ENCODE measurements around the gene SBF2.
"Not testable (repeated sequence)": the region's sequence is repeated elsewhere in the genome, so short reads cannot be mapped to it uniquely, and the experiment has no call there.

Gene SBF2

DNA sequence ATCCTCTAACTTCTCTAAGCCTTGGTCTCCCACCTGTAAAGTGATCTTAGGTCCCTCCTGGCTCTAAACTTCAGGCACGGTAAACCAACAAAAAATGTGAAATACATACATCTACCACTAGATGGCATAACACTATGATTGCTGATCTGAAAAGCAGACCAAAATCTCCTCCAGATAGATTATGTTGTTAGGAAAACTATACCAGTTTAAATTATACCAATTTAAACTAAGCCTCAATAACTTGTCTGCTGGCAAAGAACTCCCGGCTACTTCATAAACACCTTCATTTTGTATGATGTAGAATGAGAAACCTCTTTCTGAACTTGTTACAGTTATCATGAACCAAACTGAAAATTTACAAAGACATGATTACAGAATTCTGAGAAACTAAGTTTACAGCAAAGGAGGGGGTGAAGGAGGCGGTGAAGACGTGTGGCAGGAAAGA, 85.9 kb downstream of the SBF2 start:
- in situ Hi-C loops (cut with HindIII; ENCODE audit: low sequenced_read_pairs), result no loop called here

DNA sequence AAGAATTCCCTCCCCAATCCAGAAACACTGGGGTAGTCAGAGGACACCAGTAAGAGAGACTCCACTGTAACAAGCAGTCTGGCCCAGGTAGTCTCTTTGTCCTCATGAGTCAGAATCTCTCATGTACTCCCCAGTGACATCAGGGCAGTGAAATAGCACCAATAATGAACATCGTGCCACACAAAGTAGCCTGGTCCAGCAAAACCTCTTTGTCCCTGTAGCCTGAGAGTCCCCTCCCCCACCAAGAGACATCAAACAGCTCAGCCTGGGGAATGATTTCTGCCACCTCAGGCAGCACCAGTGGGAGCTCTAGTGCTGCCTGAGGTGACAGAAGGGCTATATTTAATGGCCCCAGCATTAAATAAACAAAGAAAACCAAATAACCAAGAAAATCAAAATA, 88.1 kb downstream of the SBF2 start:
- in situ Hi-C loops (cut with HindIII; ENCODE audit: low sequenced_read_pairs), result no loop called here

DNA sequence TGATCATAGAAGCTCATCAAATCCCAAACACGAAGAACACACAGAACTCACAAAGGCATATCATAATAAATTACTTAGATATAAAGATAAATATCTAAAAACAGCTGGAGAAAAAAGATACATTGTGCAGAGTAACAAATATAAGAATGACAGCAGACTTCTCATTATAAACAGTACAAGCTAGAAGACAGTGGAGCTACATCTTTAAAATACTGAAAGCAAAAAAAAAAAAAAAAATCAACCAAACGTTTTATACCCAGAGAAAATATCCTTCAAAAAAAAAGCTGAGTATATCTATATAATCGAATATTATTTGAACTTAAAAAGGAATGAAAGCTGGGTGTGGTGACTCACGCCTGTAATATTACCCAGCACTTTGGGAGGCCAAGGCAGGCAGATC, 90.0 kb downstream of the SBF2 start:
- in situ Hi-C loops (cut with HindIII; ENCODE audit: low sequenced_read_pairs), result no loop called here

DNA sequence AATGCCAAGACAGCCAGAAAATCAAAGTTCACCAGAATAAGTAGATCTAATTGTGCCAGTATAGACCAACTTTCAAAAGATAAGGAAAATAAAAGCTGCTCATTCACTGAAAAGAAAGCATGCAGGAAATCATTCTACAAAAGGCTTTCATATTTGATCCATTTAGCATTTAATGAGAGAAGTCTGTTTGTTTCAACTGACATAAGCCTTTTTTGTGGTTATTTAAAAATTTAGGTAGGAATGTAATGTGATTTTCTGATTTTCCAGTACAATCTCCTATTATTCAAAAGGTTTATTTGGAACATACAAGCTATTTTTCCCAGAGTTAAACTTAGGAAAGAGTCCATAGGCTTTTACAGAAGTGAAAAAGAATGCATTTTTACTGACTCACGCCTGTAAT, 92.7 kb downstream of the SBF2 start:
- in situ Hi-C loops (cut with HindIII; ENCODE audit: low sequenced_read_pairs), result no loop called here

DNA sequence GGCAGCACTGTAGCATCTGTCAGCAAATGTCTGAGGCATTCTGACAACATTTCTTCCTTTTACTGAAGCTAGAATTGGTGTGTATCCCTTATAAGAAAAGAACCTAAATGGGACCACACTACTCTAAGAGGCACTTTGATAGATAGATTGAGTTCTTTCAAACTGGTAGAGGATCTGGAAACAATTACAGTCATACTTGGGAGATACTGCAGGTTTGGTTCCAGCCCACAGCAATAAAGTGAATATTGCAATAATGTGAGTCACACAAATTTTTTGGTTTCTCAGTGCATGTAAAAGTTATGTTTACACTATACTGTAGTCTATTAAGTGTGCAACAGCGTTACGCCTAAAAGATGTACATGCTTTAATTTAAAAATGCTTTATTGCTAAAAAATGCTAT, 96.9 kb downstream of the SBF2 start:
- in situ Hi-C loops (cut with HindIII; ENCODE audit: low sequenced_read_pairs), result loop anchor here (25.0 kb wide), 1 partner anchor 515 kb away; no protein-coding TSS in a partner anchor

DNA sequence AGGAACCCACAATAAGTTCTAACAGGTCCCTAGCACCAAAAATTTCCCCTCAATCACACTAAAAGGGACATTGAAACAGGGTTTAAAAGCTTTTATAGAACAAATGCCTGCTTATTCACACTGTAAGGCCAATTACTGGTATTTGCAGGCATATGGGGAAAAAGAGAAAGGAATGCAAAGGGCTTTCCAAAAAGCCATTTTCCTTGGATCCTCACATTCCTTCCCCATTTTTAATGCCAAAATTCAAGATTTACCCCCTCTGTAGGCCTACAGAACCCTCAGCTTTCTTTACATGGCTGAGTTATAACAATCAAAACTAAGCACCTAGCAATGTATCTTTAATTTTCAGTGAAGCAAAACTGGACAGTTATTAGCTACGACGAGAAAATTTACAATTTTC, 102.0 kb downstream of the SBF2 start:
- in situ Hi-C loops (cut with HindIII; ENCODE audit: low sequenced_read_pairs), result loop anchor here (25.0 kb wide), 1 partner anchor 520 kb away; no protein-coding TSS in a partner anchor

DNA sequence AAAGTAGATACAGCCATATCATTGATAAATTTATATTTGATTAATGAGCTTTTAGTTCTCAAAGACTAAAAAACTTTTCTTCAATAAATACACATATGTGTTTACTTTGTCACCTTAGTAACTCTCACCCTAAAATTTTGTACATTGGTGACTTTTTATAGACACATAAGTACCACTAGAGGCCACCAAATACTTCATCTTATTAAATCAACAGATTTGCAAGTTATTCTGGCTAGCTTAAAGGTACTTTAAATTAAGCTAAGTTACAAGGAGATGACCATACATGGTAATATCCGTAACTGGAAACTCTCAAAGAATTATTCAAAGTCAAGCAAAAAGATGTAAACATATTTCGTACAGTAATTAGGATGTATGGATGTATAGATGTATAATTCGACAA, 112.2 kb downstream of the SBF2 start:
- in situ Hi-C loops (cut with HindIII; ENCODE audit: low sequenced_read_pairs), result loop anchor here (25.0 kb wide), 1 partner anchor 530 kb away; no protein-coding TSS in a partner anchor

DNA sequence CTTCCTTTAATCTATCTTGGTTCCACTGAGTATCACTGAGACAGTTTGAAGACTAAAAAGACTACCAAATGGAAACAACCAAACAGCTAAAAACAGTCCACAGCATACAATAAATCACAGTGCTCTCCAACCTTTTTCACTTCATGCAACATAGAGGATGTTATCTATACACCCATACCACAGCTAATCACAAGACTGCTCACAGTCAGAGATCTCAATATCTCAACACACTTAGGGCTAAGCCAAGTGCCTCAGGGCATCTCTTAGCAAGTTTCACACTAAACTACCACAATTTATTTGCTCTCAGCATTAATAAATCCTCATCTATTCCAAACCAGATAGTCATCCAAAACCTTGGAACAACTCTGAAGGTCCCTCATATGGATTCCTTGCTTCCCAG, 129.4 kb downstream of the SBF2 start:
- in situ Hi-C loops (cut with HindIII; ENCODE audit: low sequenced_read_pairs), result no loop called here

DNA sequence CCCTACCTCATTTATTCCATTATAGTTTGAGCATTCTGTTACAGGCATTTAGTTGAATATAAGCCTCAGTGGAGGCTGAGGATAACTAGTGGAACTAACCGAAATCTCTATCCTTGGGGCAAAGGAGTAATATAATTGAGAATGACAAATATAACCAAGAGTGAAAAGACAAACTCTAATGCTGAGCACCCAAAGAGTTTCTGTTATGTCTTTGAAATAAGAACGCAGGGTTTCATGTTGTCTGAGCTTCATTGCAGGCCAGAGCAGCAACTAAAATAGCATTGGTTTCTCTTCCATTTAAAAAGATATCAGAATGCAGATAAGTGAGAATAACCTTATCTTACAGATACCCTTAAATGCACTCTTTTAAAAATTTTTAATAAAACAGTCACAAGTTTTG, 131.8 kb downstream of the SBF2 start:
- in situ Hi-C loops (cut with HindIII; ENCODE audit: low sequenced_read_pairs), result no loop called here

DNA sequence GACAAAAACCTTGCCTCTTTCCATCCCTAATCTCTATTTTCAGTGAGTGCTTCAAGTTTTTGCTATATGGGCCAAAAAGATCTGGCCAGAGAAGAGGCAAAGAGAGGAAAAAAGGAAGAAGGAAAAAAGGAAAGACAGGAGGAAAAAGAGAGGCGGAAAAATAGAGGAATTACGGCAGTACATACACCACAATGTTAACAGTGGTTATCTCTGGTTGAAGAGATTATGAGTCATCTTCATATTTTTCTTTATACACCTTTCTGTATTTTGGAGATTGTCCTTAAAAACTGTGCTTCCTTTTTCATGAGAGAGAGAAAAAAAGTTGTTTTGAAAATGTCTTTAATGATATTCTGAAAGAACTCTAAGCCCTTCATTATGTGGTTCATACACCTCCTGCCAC, 133.7 kb downstream of the SBF2 start:
- in situ Hi-C loops (cut with HindIII; ENCODE audit: low sequenced_read_pairs), result no loop called here

DNA sequence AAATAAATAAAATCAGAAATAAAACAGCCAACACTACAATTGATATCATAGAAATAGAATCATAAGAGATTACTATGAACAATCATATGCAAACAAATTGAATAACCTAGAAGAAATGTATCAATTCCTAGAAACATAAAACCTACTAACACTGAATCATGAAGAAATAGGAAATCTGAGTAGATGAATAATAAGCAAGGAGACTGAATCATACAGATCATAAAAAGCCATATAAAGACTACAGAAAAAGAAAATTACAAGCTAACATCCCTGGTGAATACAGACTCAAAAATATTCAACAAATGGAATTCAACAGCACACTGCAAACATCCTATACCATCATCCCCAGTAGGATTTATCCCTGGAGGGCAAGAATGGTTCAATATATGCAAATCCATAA, 135.6 kb downstream of the SBF2 start:
- in situ Hi-C loops (cut with HindIII; ENCODE audit: low sequenced_read_pairs), result no loop called here

DNA sequence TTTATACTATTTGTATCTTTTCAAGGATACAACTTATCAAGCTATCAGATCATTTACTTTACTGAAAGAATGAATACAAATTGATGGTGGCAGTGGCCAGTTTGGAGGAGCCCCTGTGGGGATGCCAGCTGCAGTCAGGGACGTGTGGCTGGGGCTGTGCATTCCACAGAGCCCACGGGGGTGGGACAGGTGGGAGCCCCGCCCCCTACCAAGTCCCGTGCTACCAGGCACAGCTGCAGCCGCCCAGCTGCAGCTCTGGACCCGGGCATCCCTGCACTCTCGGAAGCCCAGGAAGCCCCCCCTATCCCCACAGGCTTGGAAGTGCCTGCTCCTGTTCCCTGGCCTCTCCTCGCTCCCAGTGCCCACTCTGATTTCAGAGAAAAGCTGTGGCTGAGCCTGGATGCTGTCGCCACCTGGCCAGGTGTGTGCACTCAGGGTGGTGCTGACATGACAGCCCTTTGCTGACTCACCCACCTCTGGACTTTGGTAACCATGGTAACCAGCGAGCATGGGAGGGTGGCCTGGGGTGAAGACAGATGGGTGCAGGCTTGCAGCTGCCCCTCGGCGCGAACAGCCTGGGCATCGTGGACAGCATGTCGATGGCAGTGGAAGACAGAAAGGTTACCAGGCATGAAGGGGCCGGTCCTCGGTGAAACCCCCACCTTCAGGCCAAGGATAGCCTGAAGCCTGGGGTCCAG, 138.1 kb downstream of the SBF2 start:
- in situ Hi-C loops (cut with HindIII; ENCODE audit: low sequenced_read_pairs), result no loop called here

DNA sequence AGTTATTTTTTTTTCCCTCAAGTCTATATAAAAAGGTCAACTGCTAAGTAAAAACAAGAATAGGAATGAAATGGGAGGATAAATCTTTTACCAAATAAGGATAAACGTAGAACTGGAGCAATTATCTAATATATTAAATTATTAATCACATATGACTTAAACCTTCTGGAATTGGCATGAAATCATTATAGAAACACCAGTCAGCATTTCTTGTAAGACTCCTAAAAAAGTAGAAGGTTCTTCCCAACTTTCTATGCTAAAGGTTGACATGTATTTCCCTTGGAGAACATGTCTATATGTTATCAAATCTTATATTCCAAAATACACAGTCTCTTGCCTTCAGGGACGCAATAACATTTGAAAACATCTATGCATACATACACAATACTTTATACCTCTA, 143.2 kb downstream of the SBF2 start:
- in situ Hi-C loops (cut with HindIII; ENCODE audit: low sequenced_read_pairs), result no loop called here

DNA sequence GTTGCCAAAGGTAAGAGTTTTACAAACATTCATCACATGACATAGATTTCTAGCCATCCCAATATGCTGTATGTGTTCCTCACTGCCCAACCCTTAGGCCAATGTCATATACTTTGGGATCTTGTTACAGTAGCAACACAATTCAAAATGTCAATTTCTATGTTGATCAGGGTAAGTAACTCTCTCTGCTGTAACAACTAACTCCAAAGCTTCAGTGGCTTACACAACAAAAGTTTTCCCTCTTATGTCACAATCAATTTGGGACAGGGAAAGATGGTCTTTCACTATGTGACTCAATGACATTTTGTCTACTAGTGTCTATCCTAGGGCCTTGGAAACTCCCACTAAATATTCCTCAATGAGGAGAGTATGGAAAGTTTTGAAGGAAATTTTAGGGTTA, 144.5 kb downstream of the SBF2 start:
- in situ Hi-C loops (cut with HindIII; ENCODE audit: low sequenced_read_pairs), result no loop called here

DNA sequence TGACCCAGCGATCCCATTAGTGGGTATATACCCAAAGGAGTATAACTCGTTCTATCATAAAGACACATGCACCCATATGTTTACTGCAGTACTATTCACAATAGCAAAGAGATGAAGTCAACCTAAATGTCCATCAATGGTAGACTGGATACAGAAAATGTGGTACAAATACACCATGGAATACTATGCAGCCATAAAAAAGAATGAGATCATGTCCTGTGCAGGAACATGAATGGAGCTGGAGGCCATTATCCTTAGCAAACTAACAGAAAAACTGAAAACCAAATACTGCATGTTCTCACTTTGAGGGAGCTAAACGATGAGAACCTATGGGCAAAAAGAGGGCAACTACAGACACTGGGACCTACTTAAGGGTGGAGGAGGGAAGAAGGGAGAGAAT, 146.8 kb downstream of the SBF2 start:
- in situ Hi-C loops (cut with HindIII; ENCODE audit: low sequenced_read_pairs), result no loop called here

DNA sequence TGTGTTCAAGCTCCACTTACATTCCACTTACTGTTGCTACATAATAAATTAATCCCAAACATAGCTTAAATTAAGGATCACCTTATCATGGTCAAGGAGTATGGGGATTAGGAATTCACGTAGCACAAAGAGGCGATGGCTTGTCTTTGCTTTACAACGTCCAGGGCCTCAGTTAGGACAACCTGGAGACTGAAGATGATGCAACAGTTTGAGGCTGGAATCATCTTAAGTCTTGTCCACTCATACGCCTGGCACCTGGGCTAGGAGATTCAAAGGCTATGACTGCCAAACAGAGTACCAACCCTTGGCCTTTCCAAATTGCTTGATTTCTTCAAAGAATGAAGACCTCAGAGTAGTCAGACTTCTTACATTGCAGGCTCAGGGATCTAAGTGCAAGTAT, 149.1 kb downstream of the SBF2 start:
- in situ Hi-C loops (cut with HindIII; ENCODE audit: low sequenced_read_pairs), result no loop called here

DNA sequence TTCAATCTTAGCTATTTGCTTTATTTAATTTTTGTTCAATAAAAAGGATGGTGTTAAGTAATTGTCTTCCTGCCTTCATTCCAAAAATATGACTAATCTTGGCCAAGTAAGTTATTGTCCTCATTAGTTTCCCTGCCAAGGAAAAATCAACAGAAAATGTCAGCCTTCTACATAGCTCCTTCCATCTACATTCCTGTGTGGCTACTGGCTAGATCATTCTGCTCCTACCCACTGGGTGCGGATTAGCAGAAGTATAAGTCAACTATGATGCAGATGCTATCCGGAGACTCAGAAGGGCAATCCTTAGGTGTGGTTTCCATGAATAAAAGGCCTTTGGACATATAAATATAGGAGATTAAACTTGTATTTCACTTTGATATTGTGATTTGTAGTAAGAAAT, 154.4 kb downstream of the SBF2 start:
- in situ Hi-C loops (cut with HindIII; ENCODE audit: low sequenced_read_pairs), result no loop called here

DNA sequence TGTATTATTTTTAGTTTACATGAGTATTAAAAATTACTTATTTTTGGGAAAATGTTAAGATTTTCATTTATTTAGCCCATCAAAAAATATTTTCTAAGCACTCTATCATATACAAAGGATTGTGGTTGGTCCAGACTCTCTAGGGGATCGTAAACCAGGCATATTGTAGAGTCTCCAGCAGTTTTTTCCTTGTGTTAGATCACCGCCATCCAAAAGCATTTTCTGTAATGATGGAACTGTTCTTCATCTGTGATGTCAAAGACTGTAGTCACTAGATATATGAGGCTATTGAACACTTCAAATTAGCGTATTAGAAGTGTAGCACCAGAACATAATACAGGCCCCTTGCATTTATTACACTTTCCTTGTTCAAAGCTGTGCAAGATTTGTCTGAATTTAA, 154.9 kb downstream of the SBF2 start:
- in situ Hi-C loops (cut with HindIII; ENCODE audit: low sequenced_read_pairs), result no loop called here

DNA sequence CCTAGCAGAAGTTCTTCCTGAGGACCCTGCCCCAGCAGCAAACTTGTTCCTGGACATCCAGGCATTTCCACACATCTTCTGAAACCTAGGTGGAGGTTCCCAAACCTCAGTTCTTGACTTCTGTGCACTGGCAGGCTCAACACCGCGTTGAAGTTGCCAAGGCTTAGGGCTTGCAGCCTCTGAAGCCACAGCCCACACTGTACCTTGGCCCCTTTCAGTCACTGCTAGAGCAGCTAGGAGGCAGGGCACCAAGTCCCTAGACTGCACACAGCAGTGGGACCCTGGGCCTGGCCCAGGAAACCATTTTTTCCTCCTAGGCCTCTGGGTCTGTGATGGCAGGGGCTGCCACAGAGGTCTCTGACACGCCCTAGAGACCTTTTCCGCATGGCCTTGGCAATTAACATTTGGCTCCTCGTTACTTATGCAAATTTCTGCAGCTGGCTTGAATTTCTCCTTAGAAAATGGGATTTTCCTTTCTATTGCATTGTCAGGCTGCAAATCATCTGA, 159.0 kb downstream of the SBF2 start:
- in situ Hi-C loops (cut with HindIII; ENCODE audit: low sequenced_read_pairs), result no loop called here

DNA sequence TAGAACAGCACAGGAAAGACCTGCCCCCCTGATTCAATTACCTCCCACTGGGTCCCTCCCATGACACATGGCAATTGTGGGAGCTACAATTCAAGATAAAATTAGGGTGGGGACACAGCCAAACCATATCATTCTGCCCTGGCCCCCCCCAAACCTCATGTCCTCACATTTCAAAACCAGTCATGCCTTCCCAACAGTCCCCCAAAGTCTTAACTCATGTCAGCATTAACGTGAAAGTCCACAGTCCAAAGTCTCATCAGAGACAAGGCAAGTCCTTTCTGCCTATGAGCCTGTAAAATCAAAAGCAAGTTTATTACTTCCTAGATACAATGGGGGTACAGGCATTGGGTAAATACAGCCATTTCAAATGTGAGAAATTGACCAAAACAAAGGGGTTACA, 159.8 kb downstream of the SBF2 start:
- in situ Hi-C loops (cut with HindIII; ENCODE audit: low sequenced_read_pairs), result not testable (repeated sequence)

DNA sequence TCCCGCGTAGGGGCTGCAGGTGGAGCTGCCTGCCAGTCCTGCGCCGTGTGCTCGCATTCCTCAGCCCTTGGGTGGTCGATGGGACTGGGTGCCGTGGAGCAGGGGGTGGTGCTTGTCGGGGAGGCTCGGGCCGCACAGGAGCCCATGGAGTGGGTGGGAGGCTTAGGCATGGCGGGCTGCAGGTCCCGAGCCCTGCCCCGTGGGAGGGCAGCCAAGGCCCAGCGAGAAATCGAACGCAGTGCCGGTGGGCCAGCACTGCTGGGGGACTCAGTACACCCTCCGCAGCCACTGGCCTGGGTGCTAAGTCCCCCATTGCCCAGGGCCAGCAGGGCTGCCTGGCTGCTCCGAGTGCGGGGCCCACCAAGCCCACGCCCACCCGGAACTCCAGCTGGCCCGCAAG, 160.8 kb downstream of the SBF2 start:
- in situ Hi-C loops (cut with HindIII; ENCODE audit: low sequenced_read_pairs), result not testable (repeated sequence)

DNA sequence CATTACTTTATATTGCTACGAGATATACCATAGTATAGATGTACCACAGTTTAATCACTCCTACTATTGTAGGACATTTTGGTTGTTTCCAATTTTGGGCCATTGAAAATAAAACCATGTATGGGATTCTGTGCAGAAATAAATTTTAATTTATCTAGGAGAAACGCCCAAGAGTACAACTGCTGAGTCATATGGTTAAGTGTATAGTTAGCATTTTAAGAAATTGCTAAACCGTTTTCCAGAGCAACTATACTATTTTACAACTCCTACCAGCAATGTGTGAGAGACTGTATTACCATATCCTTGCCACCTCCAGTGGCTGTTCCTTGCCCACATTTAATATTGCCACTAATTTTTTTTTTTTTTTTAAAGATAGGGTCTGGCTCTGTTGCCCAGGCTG, 163.1 kb downstream of the SBF2 start:
- in situ Hi-C loops (cut with HindIII; ENCODE audit: low sequenced_read_pairs), result no loop called here

DNA sequence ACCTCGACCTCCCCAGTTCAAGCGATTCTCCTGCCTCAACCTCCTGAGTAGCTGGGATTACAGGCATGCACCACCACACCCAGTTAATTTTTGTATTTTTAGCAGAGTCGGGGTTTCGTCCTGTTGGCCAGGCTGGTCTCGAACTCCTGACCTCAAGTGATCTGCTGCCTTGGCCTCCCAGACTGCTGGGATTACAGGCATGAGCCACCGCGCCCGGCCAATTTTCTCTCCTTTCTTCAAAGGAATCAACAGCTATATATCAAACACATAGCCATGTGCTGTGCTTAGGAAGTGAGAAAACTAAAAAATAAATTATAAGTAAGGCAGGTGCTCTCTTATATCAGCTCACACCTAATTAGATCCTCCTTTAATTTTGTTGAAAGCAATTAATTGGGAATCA, 164.8 kb downstream of the SBF2 start:
- in situ Hi-C loops (cut with HindIII; ENCODE audit: low sequenced_read_pairs), result not testable (repeated sequence)

Measured in endothelial cell of hepatic sinusoid (primary cell).